HG03521 (cell line): ENCODE results near the gene HIVEP2.
A peak's percentile ranks its signal among the peaks of the same experiment; 100 is the strongest.

Experiments used
- ATAC-seq: cut with Tn5 transposase; IDR thresholded peaks from one replicate; pipeline ENCODE4 v1.9.1; 2021; ENCODE audit warnings: mild to moderate bottlenecking, moderate library complexity; ENCODE audit not compliant: unreplicated experiment

Gene HIVEP2

GRCh38 chr6:142845624-142846458 lies 99.1 kb downstream of the HIVEP2 start:
- no peak for ATAC-seq

- ATAC-seq, result no peak
These were observed 99.8 kb downstream of the HIVEP2 start for GRCh38 chr6:142845143-142845571.

- ATAC-seq, result no peak
These were observed 100.8 kb downstream of the HIVEP2 start for GRCh38 chr6:142844065-142844755.

- ATAC-seq, result no peak
These were observed 101.6 kb downstream of the HIVEP2 start for GRCh38 chr6:142843361-142843760.

GRCh38 chr6:142842418-142843261 lies 102.3 kb downstream of the HIVEP2 start:
- peak; percentile 65 for ATAC-seq

- ATAC-seq, result no peak
These were observed 103.1 kb downstream of the HIVEP2 start for GRCh38 chr6:142841915-142842314.

GRCh38 chr6:142839686-142840040 lies 105.3 kb downstream of the HIVEP2 start:
- ATAC-seq, result no peak

GRCh38 chr6:142838821-142839685 lies 105.9 kb downstream of the HIVEP2 start:
- no peak for ATAC-seq

- no peak for ATAC-seq
These were observed 109.0 kb downstream of the HIVEP2 start for GRCh38 chr6:142835787-142836535.

- no peak for ATAC-seq
These were observed 110.1 kb downstream of the HIVEP2 start for GRCh38 chr6:142834853-142835252.

- no peak for ATAC-seq
These were observed 111.2 kb downstream of the HIVEP2 start for GRCh38 chr6:142833798-142834197.

GRCh38 chr6:142833054-142833453 lies 111.9 kb downstream of the HIVEP2 start:
- ATAC-seq, result no peak

GRCh38 chr6:142830807-142831206 lies 114.2 kb downstream of the HIVEP2 start:
- ATAC-seq, result no peak

- ATAC-seq, result no peak
These were observed 114.8 kb downstream of the HIVEP2 start for GRCh38 chr6:142830116-142830710.

GRCh38 chr6:142829556-142829955 lies 115.4 kb downstream of the HIVEP2 start:
- ATAC-seq, result no peak

- ATAC-seq, result no peak
These were observed 117.0 kb downstream of the HIVEP2 start for GRCh38 chr6:142827991-142828390.

- ATAC-seq, result no peak
These were observed 117.6 kb downstream of the HIVEP2 start for GRCh38 chr6:142827369-142827768.

GRCh38 chr6:142825760-142826159 lies 119.2 kb downstream of the HIVEP2 start:
- ATAC-seq, result no peak

GRCh38 chr6:142824426-142824825 lies 120.5 kb downstream of the HIVEP2 start:
- no peak for ATAC-seq
